HepG2 (cell line): ENCODE measurements around the gene TLL2. TPM values are rescaled to one million over a fixed set of nuclear protein-coding genes. Genes with fewer than 3 reads are reported as not detected.

Experiments
- ATAC-seq: fragments of 200-7000 bp; cut with Tn5 transposase; 3 replicates; pipeline ENCODE4 v1.9.1; 2020; ENCODE audit warnings: mild to moderate bottlenecking, moderate library complexity
- BruUV-seq: library from RNA; stranded (reverse); fragments of 400-500 nt; replicated peaks from 2 replicates; lab custom pipeline; 2021; lab: Mats Ljungman, UMichigan
- CTCF ChIA-PET: fragments of 300-600 bp; formaldehyde crosslinking; extraction: SDS; loops from one replicate; lab custom pipeline; 2021; ENCODE audit warnings: low total read pairs, inconsistent platforms, low intra/inter-chr PET ratio; lab: Yijun Ruan, JAX
- POLR2A ChIA-PET: fragments of 350-600 bp; sonication (Branson Sonifier 250); formaldehyde crosslinking; loops from one replicate; lab custom pipeline; 2020; ENCODE audit warnings: antibody characterized with exemption, inconsistent platforms; lab: Yijun Ruan, JAX
- DNase-seq: peaks from one replicate; pipeline ENCODE4 v3.0.0-alpha.2; 2015; ENCODE audit warnings: low spot score
- FAIRE-seq: peaks from 3 replicates; lab custom pipeline; 2011; peaks lifted over from hg19 to GRCh38; lab: Jason Lieb, UNC
- H2AFZ ChIP-seq: one replicate; pipeline ENCODE4 v1.6.1; 2011; ENCODE audit warnings: low read length, inconsistent platforms
- H3K27ac ChIP-seq: fragments of 300-600 bp; 3 replicates; pipeline ENCODE4 v1.8.0; 2011; ENCODE audit warnings: mixed run types, mild to moderate bottlenecking, mixed read lengths, low read length, inconsistent platforms; ENCODE audit not compliant: insufficient read depth; ENCODE audit errors: extremely low read length
- H3K27me3 ChIP-seq, 2 experiments: fragments of 200-600 bp in 1 of 2; 2 replicates in 1 of 2; 3 replicates in 1 of 2; pipeline versions ENCODE4 v1.6.0 to v1.8.0; 2011; ENCODE audit warnings: low read length in 2 of 2, mild to moderate bottlenecking in 2 of 2, moderate library complexity in 2 of 2, inconsistent platforms in 1 of 2; ENCODE audit not compliant: insufficient read depth in 2 of 2, control insufficient read depth in 1 of 2
- H3K36me3 ChIP-seq, 2 experiments: fragments of 200-600 bp in 1 of 2; replicated peaks in 1 of 2; 2 replicates in 1 of 2; 3 replicates in 1 of 2; pipeline versions ENCODE4 v1.5.1 to v1.8.0; 2011; ENCODE audit warnings: low read length in 2 of 2, inconsistent platforms in 1 of 2; ENCODE audit not compliant: insufficient read depth in 2 of 2, control insufficient read depth in 1 of 2
- H3K4me1 ChIP-seq: 2 replicates; pipeline ENCODE4 v1.5.1; 2012; ENCODE audit warnings: low read length, inconsistent platforms; ENCODE audit not compliant: insufficient read depth
- H3K4me2 ChIP-seq: 2 replicates; pipeline ENCODE4 v1.6.0; 2011; ENCODE audit warnings: low read depth, low read length, inconsistent platforms
- H3K4me3 ChIP-seq, 3 experiments: fragments of 200-600 bp in 1 of 3; sonication (generic), shearing (Covaris generic) in 1 of 3; replicated peaks in 1 of 3; 2 replicates each; pipeline ENCODE4 v1.5.1; 2011 to 2016; ENCODE audit warnings: low read length in 3 of 3, inconsistent platforms in 2 of 3, low read depth in 2 of 3, mild to moderate bottlenecking in 2 of 3, control low read depth in 1 of 3, mixed read lengths in 1 of 3; ENCODE audit not compliant: insufficient read depth in 1 of 3
- H3K79me2 ChIP-seq: one replicate; pipeline ENCODE4 v1.6.1; 2011; ENCODE audit warnings: low read length, inconsistent platforms; ENCODE audit not compliant: insufficient read depth
- H3K9ac ChIP-seq: 2 replicates; pipeline ENCODE4 v1.6.0; 2011; ENCODE audit warnings: mild to moderate bottlenecking, low read depth, low read length, inconsistent platforms; ENCODE audit not compliant: insufficient read depth
- H3K9me3 ChIP-seq: 2 replicates; pipeline ENCODE4 v1.5.1; 2012; ENCODE audit warnings: mild to moderate bottlenecking, low read length
- H4K20me1 ChIP-seq: 2 replicates; pipeline ENCODE4 v1.6.0; 2011; ENCODE audit warnings: inconsistent platforms, mild to moderate bottlenecking, low read length, moderate library complexity; ENCODE audit not compliant: insufficient read depth
- ATRX ChIP-seq: sonication (generic); formaldehyde crosslinking; IDR thresholded peaks from 2 replicates; pipeline ENCODE4 v1.4.0; 2020; ENCODE audit warnings: missing genetic modification reagents, borderline replicate concordance
- ZNF225 ChIP-seq: sonication (generic); formaldehyde crosslinking; IDR thresholded peaks from 2 replicates; pipeline ENCODE4 v1.4.0; 2020; ENCODE audit warnings: mild to moderate bottlenecking, missing genetic modification reagents
- WGBS: methylation state at CpG from one replicate; pipeline ENCODE4 v1.1.6; 2017; ENCODE audit warnings: low lambda C conversion rate; 5-methylcytosine and 5-hydroxymethylcytosine counted together
- in situ Hi-C: cut with HindIII; loops from 2 replicates; pipeline ENCODE4 v1.10.0; 2017; ENCODE audit warnings: low pct_unique_long_range_greater_than_20kb; ENCODE audit not compliant: extremely low pct_ligation_motif_present
- intact Hi-C: fragments of 100-400 bp; cut with micrococcal nuclease; formaldehyde crosslinking; loops from one replicate; pipeline ENCODE4 v1.10.0; 2022; ENCODE audit not compliant: unreplicated experiment
- polyA plus RNA-seq, 8 experiments: library from polyadenylated mRNA; depleted of rRNA in 3 of 8; stranded (reverse) in 7 of 8; unstranded in 1 of 8; fragments of >200 nt; fragmentation: Illumina TruSeq in 4 of 8; extraction: Trizol in 4 of 8; gene quantifications; 2 replicates each; pipeline versions ENCODE4 v1.2.1 to v1.2.3, GENCODE V29; 2011 to 2016; ENCODE audit warnings: low read depth in 4 of 8, missing spikeins in 1 of 8, mixed read lengths in 1 of 8; ENCODE audit not compliant: insufficient read depth in 1 of 8
- total RNA-seq, 5 experiments: library from RNA; depleted of rRNA; stranded (reverse); fragments of >200 nt; fragmentation: Illumina TruSeq; extraction: Trizol; gene quantifications; 2 replicates each; pipeline ENCODE4 v1.2.3, GENCODE V29; 2016; ENCODE audit warnings: low read depth in 1 of 5
- TF ChIP-seq, protein P1 (sequence below): sonication (generic); formaldehyde crosslinking; IDR thresholded peaks from one replicate; pipeline ENCODE4 v1.5.1; 2020; ENCODE audit warnings: mild to moderate bottlenecking, missing genetic modification reagents; ENCODE audit errors: not compliant biosample characterization
- TF ChIP-seq, protein P2 (sequence below): sonication (generic); formaldehyde crosslinking; IDR thresholded peaks from 2 replicates; pipeline ENCODE4 v1.4.0; 2020; ENCODE audit warnings: missing genetic modification reagents
- TF ChIP-seq, protein P3 (sequence below): sonication (generic); formaldehyde crosslinking; IDR thresholded peaks from 2 replicates; pipeline ENCODE4 v1.8.1; 2023; ENCODE audit warnings: mild to moderate bottlenecking, moderate library complexity, missing genetic modification reagents
- TF ChIP-seq, protein P4 (sequence below): sonication (generic); formaldehyde crosslinking; conservative IDR thresholded peaks from 2 replicates; pipeline ENCODE4 v1.4.0; 2020; ENCODE audit warnings: mild to moderate bottlenecking, missing genetic modification reagents, moderate library complexity

Gene TLL2
- total and polyA plus RNA-seq, 2 of the 13 experiments (the other 11 are each of a cell fraction or from before 2014, with no cell fraction given), result 0.09 TPM; not detected in 1

DNA sequence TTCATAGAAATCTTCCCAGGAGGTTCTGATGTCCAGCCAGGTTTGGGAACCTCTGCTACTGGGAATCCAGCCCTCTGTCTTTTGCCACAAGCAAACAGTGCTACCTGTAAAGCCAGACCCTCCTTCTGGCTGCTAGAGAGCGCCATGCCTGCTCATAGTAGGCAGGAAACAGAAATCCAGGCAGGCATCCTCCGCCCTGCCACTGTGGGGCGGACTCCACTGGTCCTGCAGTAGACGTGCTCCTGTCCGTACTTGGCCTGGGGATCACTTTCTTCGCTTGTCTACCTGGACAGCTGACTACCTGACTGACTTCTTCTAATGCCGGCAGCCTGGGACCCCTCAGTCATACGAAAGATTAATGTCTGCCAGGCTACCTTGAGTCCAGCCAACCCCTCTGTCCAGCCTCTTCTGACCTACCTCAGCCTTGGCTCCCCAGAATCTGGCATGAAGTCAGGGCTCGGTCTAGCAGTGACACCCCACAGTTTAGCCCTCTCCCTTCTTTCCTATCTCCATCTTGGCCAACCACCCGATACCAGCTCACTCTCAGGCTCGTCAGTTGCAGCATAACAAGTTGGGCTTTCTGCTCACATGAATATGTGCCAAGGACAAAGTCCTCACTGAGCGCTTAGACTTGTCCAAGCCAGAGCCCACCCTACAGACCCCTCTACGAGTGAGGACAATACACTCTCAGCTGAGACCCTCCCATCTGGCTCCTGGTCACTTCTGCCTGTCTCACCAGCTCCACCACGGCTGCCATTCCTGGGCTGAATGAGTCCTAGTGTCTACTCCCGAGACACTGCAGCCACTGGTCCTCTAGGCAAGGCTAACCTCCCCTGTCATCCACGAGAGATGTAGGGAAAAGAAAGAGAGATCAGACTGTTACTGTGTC lies 111.1 kb downstream of the TLL2 start:
- Histone ChIP-seq H3K36me3 (no peaks in the 10 kb centered on the region), H3K4me2 (no peak overlapping the region), H3K4me3 (no peak overlapping the region), H2AFZ (no peak overlapping the region), H3K79me2 (no peaks in the 10 kb centered on the region), H3K27ac (no peak overlapping the region), H3K4me1 (no peaks in the 10 kb centered on the region), H3K9ac (no peak overlapping the region), H3K27me3 (peaks cover 2 to 46% of the 10 kb centered on the region in 2 experiments), H4K20me1 (no peaks in the 10 kb centered on the region)
- 37% methylated on average over 14 of the region's 16 CpGs for WGBS
- FAIRE-seq, result no peak
- peak; percentile 44; the same call in 1 of the 3 replicates for ATAC-seq
- POLR2A ChIA-PET, result no interaction called here
- in situ Hi-C loops, result no loop called here
- BruUV-seq, result no TSS peak
- TF ChIP-seq ZNF225 (CRISPR knock-in tag), result no peak
- TF ChIP-seq ATRX (CRISPR knock-in tag), result no peak
- TF ChIP-seq, protein P1, sequence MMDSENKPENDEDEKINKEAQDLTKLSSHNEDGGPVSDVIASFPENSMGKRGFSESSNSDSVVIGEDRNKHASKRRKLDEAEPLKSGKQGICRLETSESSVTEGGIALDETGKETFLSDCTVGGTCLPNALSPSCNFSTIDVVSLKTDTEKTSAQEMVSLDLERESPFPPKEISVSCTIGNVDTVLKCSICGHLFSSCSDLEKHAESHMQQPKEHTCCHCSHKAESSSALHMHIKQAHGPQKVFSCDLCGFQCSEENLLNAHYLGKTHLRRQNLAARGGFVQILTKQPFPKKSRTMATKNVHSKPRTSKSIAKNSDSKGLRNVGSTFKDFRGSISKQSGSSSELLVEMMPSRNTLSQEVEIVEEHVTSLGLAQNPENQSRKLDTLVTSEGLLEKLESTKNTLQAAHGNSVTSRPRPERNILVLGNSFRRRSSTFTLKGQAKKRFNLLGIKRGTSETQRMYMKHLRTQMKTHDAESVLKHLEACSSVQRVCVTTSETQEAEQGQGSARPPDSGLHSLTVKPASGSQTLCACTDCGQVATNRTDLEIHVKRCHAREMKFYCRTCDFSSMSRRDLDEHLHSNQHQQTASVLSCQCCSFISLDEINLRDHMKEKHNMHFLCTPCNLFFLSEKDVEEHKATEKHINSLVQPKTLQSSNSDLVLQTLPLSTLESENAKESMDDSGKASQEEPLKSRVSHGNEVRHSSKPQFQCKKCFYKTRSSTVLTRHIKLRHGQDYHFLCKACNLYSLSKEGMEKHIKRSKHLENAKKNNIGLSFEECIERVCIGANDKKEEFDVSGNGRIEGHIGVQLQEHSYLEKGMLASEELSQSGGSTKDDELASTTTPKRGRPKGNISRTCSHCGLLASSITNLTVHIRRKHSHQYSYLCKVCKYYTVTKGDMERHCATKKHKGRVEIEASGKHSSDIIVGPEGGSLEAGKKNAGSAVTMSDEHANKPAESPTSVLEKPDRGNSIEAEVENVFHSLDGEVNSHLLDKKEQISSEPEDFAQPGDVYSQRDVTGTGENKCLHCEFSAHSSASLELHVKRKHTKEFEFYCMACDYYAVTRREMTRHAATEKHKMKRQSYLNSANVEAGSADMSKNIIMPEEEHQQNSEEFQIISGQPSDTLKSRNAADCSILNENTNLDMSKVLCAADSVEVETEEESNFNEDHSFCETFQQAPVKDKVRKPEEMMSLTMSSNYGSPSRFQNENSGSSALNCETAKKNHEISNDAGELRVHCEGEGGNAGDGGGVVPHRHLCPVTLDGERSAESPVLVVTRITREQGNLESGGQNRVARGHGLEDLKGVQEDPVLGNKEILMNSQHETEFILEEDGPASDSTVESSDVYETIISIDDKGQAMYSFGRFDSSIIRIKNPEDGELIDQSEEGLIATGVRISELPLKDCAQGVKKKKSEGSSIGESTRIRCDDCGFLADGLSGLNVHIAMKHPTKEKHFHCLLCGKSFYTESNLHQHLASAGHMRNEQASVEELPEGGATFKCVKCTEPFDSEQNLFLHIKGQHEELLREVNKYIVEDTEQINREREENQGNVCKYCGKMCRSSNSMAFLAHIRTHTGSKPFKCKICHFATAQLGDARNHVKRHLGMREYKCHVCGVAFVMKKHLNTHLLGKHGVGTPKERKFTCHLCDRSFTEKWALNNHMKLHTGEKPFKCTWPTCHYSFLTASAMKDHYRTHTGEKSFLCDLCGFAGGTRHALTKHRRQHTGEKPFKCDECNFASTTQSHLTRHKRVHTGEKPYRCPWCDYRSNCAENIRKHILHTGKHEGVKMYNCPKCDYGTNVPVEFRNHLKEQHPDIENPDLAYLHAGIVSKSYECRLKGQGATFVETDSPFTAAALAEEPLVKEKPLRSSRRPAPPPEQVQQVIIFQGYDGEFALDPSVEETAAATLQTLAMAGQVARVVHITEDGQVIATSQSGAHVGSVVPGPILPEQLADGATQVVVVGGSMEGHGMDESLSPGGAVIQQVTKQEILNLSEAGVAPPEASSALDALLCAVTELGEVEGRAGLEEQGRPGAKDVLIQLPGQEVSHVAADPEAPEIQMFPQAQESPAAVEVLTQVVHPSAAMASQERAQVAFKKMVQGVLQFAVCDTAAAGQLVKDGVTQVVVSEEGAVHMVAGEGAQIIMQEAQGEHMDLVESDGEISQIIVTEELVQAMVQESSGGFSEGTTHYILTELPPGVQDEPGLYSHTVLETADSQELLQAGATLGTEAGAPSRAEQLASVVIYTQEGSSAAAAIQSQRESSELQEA (CRISPR knock-in tag), result no peak
- TF ChIP-seq, protein P2, sequence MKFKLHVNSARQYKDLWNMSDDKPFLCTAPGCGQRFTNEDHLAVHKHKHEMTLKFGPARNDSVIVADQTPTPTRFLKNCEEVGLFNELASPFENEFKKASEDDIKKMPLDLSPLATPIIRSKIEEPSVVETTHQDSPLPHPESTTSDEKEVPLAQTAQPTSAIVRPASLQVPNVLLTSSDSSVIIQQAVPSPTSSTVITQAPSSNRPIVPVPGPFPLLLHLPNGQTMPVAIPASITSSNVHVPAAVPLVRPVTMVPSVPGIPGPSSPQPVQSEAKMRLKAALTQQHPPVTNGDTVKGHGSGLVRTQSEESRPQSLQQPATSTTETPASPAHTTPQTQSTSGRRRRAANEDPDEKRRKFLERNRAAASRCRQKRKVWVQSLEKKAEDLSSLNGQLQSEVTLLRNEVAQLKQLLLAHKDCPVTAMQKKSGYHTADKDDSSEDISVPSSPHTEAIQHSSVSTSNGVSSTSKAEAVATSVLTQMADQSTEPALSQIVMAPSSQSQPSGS (CRISPR knock-in tag), result no peak
- TF ChIP-seq, protein P3, sequence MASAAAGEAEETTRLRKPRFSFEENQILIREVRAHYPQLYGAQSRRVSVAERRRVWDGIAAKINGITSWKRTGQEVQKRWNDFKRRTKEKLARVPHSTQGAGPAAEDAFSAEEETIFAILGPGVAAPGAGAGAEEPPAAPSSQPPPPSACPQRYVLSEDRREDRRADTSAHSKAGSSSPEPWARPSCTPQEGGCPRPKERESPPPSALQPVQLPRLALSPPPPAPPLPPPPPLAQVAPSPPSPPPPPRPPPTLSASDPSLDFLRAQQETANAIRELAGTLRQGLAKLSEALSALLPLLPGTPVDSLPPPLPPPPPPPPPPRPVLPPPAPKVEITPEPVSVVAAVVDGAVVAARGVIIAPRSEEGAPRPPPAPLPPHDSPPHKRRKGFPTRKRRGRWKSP (CRISPR knock-in tag), result no peak
- TF ChIP-seq, protein P4, sequence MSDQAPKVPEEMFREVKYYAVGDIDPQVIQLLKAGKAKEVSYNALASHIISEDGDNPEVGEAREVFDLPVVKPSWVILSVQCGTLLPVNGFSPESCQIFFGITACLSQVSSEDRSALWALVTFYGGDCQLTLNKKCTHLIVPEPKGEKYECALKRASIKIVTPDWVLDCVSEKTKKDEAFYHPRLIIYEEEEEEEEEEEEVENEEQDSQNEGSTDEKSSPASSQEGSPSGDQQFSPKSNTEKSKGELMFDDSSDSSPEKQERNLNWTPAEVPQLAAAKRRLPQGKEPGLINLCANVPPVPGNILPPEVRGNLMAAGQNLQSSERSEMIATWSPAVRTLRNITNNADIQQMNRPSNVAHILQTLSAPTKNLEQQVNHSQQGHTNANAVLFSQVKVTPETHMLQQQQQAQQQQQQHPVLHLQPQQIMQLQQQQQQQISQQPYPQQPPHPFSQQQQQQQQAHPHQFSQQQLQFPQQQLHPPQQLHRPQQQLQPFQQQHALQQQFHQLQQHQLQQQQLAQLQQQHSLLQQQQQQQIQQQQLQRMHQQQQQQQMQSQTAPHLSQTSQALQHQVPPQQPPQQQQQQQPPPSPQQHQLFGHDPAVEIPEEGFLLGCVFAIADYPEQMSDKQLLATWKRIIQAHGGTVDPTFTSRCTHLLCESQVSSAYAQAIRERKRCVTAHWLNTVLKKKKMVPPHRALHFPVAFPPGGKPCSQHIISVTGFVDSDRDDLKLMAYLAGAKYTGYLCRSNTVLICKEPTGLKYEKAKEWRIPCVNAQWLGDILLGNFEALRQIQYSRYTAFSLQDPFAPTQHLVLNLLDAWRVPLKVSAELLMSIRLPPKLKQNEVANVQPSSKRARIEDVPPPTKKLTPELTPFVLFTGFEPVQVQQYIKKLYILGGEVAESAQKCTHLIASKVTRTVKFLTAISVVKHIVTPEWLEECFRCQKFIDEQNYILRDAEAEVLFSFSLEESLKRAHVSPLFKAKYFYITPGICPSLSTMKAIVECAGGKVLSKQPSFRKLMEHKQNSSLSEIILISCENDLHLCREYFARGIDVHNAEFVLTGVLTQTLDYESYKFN (CRISPR knock-in tag), result no peak
- TF ChIP-seq, all 625 proteins: peak for 0
- H3K9me3 ChIP-seq, result no peaks in the 10 kb centered on the region
- intact Hi-C loops, result no loop called here
- DNase-seq, result no peak
- CTCF ChIA-PET, result no interaction called here
